IMR-90 (cell line): ENCODE measurements around the gene PRM3. TPM values are rescaled to one million over a fixed set of nuclear protein-coding genes. Genes with fewer than 3 reads are reported as not detected.

ENCODE experiments used
- ATAC-seq: fragments of 200-7000 bp; cut with Tn5 transposase; 2 replicates; pipeline ENCODE4 v1.9.1; 2020; ENCODE audit warnings: low read depth, mild to moderate bottlenecking, moderate library complexity
- BruUV-seq: library from RNA; stranded (reverse); fragments of 400-500 nt; replicated peaks from 2 replicates; lab custom pipeline; 2021; lab: Mats Ljungman, UMichigan
- CTCF ChIA-PET: fragments of 300-600 bp; formaldehyde crosslinking; extraction: SDS; loops from one replicate; lab custom pipeline; 2021; ENCODE audit warnings: antibody characterized with exemption; lab: Yijun Ruan, JAX
- POLR2A ChIA-PET: fragments of 300-600 bp; sonication (Branson Sonifier 250); formaldehyde crosslinking; loops from one replicate; lab custom pipeline; 2022; ENCODE audit warnings: antibody characterized with exemption; ENCODE audit not compliant: unreplicated experiment; lab: Charles Lee
- DNase-seq: peaks from one replicate; pipeline ENCODE4 v3.0.0; 2013
- H2AFZ ChIP-seq: replicated peaks from 2 replicates; pipeline ENCODE3; 2013; ENCODE audit warnings: low read length, mild to moderate bottlenecking; ENCODE audit not compliant: poor library complexity
- H2AK5ac ChIP-seq: 2 replicates; pipeline ENCODE4 v1.6.1; 2013; ENCODE audit warnings: low read depth, low read length, inconsistent platforms
- H2AK9ac ChIP-seq: replicated peaks from 2 replicates; pipeline ENCODE3; 2013; ENCODE audit warnings: mild to moderate bottlenecking, low read depth, low read length, moderate library complexity; ENCODE audit not compliant: poor library complexity
- H2BK120ac ChIP-seq: 2 replicates; pipeline ENCODE4 v1.6.1; 2013; ENCODE audit warnings: low read depth, low read length, inconsistent platforms
- H2BK15ac ChIP-seq: 3 replicates; pipeline ENCODE4 v1.6.1; 2013; ENCODE audit warnings: low read depth, low read length, inconsistent platforms
- H2BK20ac ChIP-seq: 2 replicates; pipeline ENCODE4 v1.6.1; 2013; ENCODE audit warnings: low read depth, mild to moderate bottlenecking, inconsistent platforms, low read length, moderate library complexity
- H2BK5ac ChIP-seq: 2 replicates; pipeline ENCODE4 v1.6.1; 2013; ENCODE audit warnings: mild to moderate bottlenecking, low read depth, low read length, inconsistent platforms; ENCODE audit not compliant: poor library complexity, severe bottlenecking
- H3K14ac ChIP-seq: replicated peaks from 2 replicates; pipeline ENCODE4 v1.6.1; 2013; ENCODE audit warnings: low read depth, low read length, inconsistent platforms
- H3K18ac ChIP-seq: 2 replicates; pipeline ENCODE4 v1.6.1; 2013; ENCODE audit warnings: low read depth, low read length, control low read depth
- H3K23ac ChIP-seq: 2 replicates; pipeline ENCODE4 v1.6.1; 2013; ENCODE audit warnings: low read depth, low read length, inconsistent platforms
- H3K27ac ChIP-seq: 2 replicates; pipeline ENCODE4 v1.5.1; 2013; ENCODE audit warnings: mild to moderate bottlenecking, control low read depth, low read length; ENCODE audit not compliant: insufficient read depth
- H3K27me3 ChIP-seq: 2 replicates; pipeline ENCODE4 v1.6.1; 2013; ENCODE audit warnings: low read length; ENCODE audit not compliant: control insufficient read depth, insufficient read depth
- H3K36me3 ChIP-seq: 2 replicates; pipeline ENCODE4 v1.6.1; 2013; ENCODE audit warnings: low read length, mixed read lengths; ENCODE audit not compliant: control insufficient read depth, insufficient read depth
- H3K4ac ChIP-seq: 2 replicates; pipeline ENCODE4 v1.6.1; 2013; ENCODE audit warnings: low read depth, low read length, inconsistent platforms
- H3K4me1 ChIP-seq: 2 replicates; pipeline ENCODE4 v1.6.1; 2013; ENCODE audit warnings: low read length, mixed read lengths; ENCODE audit not compliant: control insufficient read depth, insufficient read depth
- H3K4me2 ChIP-seq: 2 replicates; pipeline ENCODE4 v1.6.1; 2013; ENCODE audit warnings: low read depth, mild to moderate bottlenecking, control low read depth, low read length, moderate library complexity
- H3K4me3 ChIP-seq: 2 replicates; pipeline ENCODE4 v1.5.1; 2013; ENCODE audit warnings: low read depth, mild to moderate bottlenecking, control low read depth, low read length, moderate library complexity; ENCODE audit not compliant: insufficient read depth
- H3K56ac ChIP-seq: 2 replicates; pipeline ENCODE4 v1.6.1; 2013; ENCODE audit warnings: low read length, inconsistent platforms; ENCODE audit not compliant: insufficient read depth; ENCODE audit errors: extremely low read depth
- H3K79me1 ChIP-seq, 2 experiments: 2 replicates each; pipeline ENCODE4 v1.6.1; 2013; ENCODE audit warnings: low read length in 2 of 2, inconsistent platforms in 1 of 2, low read depth in 1 of 2
- H3K9ac ChIP-seq: 2 replicates; pipeline ENCODE4 v1.6.1; 2013; ENCODE audit warnings: low read depth, low read length, control low read depth
- H3K9me1 ChIP-seq: 2 replicates; pipeline ENCODE4 v1.6.1; 2013; ENCODE audit warnings: low read length, inconsistent platforms; ENCODE audit not compliant: insufficient read depth
- H3K9me3 ChIP-seq: 2 replicates; pipeline ENCODE4 v1.6.1; 2013; ENCODE audit warnings: low read length; ENCODE audit not compliant: control insufficient read depth, insufficient read depth
- H4K20me1 ChIP-seq: 2 replicates; pipeline ENCODE4 v1.6.1; 2013; ENCODE audit warnings: low read length, inconsistent platforms; ENCODE audit not compliant: insufficient read depth
- H4K5ac ChIP-seq: 2 replicates; pipeline ENCODE4 v1.6.1; 2013; ENCODE audit warnings: mild to moderate bottlenecking, low read depth, low read length, control low read depth
- H4K8ac ChIP-seq, 2 experiments: 2 replicates each; pipeline ENCODE4 v1.6.1; 2013; ENCODE audit warnings: low read depth in 2 of 2, low read length in 2 of 2, control low read depth in 1 of 2, inconsistent platforms in 1 of 2
- H4K91ac ChIP-seq: 2 replicates; pipeline ENCODE4 v1.6.1; 2013; ENCODE audit warnings: low read depth, low read length, inconsistent platforms; ENCODE audit not compliant: insufficient read depth
- BHLHE40 ChIP-seq: fragments of 150-350 bp; IDR thresholded peaks from 2 replicates; pipeline ENCODE4 v1.6.1; 2016; ENCODE audit warnings: mild to moderate bottlenecking, low read depth, low read length
- CEBPB ChIP-seq: IDR thresholded peaks from 2 replicates; pipeline ENCODE4 v1.6.1; 2012; ENCODE audit warnings: low read depth, low read length, improper control_type of control experiment
- CTCF ChIP-seq: conservative IDR thresholded peaks from 2 replicates; pipeline ENCODE4 v1.5.1; 2012; ENCODE audit warnings: mild to moderate bottlenecking, low read depth, low read length, improper control_type of control experiment
- MAFK ChIP-seq: IDR thresholded peaks from 2 replicates; pipeline ENCODE4 v1.6.1; 2012; ENCODE audit warnings: low read depth, low read length, improper control_type of control experiment
- MXI1 ChIP-seq: IDR thresholded peaks from 2 replicates; pipeline ENCODE4 v1.6.1; 2012; ENCODE audit warnings: low read depth, mild to moderate bottlenecking, low read length, moderate library complexity, borderline replicate concordance
- RCOR1 ChIP-seq: IDR thresholded peaks from 2 replicates; pipeline ENCODE4 v1.6.1; 2012; ENCODE audit warnings: mild to moderate bottlenecking, low read length, improper control_type of control experiment; ENCODE audit not compliant: insufficient replicate concordance
- WGBS, 2 experiments: methylation state at CpG; one replicate each; pipeline versions ENCODE4 v1.1.5 to v1.1.7; 2013; ENCODE audit warnings: missing lambda C conversion rate in 2 of 2; ENCODE audit not compliant: insufficient read length in 1 of 2; ENCODE audit errors: extremely low coverage in 2 of 2; 5-methylcytosine and 5-hydroxymethylcytosine counted together
- dilution Hi-C: fragments of 300-500 bp; cut with HindIII; formaldehyde crosslinking; loops from one replicate; pipeline ENCODE4 v1.14.3; 2018; ENCODE audit warnings: low sequenced_read_pairs; ENCODE audit not compliant: unreplicated experiment
- in situ Hi-C: fragments of 300-500 bp; cut with MboI; formaldehyde crosslinking; loops from 3 replicates; pipeline ENCODE4 v1.14.3; 2019; ENCODE audit warnings: low sequenced_read_pairs, inconsistent platforms, mixed read lengths
- intact Hi-C: fragments of 100-400 bp; cut with micrococcal nuclease; formaldehyde crosslinking; loops from 2 replicates; pipeline ENCODE4 v1.10.0; 2022
- polyA plus RNA-seq, 3 experiments: library from polyadenylated mRNA; depleted of rRNA; stranded (reverse); fragments of >200 nt; gene quantifications; 2 replicates each; pipeline ENCODE4 v1.2.3, GENCODE V29; 2012; ENCODE audit warnings: low replicate concordance in 1 of 3
- total RNA-seq: library from RNA; depleted of rRNA; stranded (reverse); fragments of >200 nt; gene quantifications from 2 replicates; pipeline ENCODE4 v1.2.3, GENCODE V29; 2012

PRM3 gene
- total and polyA plus RNA-seq, 2 of the 4 experiments (the other 2 are of a cell fraction): not detected

GRCh38 chr16:11277607-11278337 is 4.3 kb upstream of the PRM3 start:
- Histone ChIP-seq H4K8ac (no peak overlapping the region), H4K5ac (no peak overlapping the region), H3K18ac (no peak overlapping the region), H3K4me3 (no peak overlapping the region), H2BK20ac (no peak overlapping the region), H3K27me3 (peaks cover 12% of the 10 kb centered on the region), H4K91ac (no peak overlapping the region), H3K9ac (no peak overlapping the region), H2BK5ac (no peak overlapping the region), H3K4me2 (no peak overlapping the region), H2BK15ac (no peak overlapping the region), H3K4ac (no peak overlapping the region), H3K9me3 (peaks cover 7% of the 10 kb centered on the region), H3K27ac (no peak overlapping the region), H3K4me1 (peaks cover 7% of the 10 kb centered on the region; the same call in 1 of the 2 replicates), H3K9me1 (no peaks in the 10 kb centered on the region), H3K79me1 (no peaks in the 10 kb centered on the region), H2BK120ac (no peak overlapping the region), H3K23ac (no peak overlapping the region), H3K14ac (no peak overlapping the region), H2AK5ac (no peak overlapping the region), H2AFZ (no peak overlapping the region), H4K20me1 (no peaks in the 10 kb centered on the region), H2AK9ac (no peak overlapping the region), H3K56ac (no peak overlapping the region), H3K36me3 (no peaks in the 10 kb centered on the region)
- ChIA-PET POLR2A (no interaction called here), CTCF (no interaction called here)
- in situ Hi-C loops: no loop called here
- 91% methylated on average over 7 of the region's 12 CpGs; no CpG with 5 or more reads in 1 of the 2 experiments for WGBS, 2 experiments
- ATAC-seq (no peak), DNase-seq (no peak)
- intact Hi-C loops: no loop called here
- no TSS peak for BruUV-seq
- dilution Hi-C loops: no loop called here
- TF ChIP-seq CTCF (no peak), MAFK (no peak), MXI1 (no peak), BHLHE40 (no peak), RCOR1 (no peak), CEBPB (no peak)
